ENCODE measurements around the gene MOCS1. TPM values are rescaled to one million over a fixed set of nuclear protein-coding genes. Genes with fewer than 3 reads are reported as not detected.

The MOCS1 gene
- total and polyA plus RNA-seq, 2 donors (not counting 1 experiment from before 2014, with no cell fraction given): 11.6 to 21.8 TPM

DNA sequence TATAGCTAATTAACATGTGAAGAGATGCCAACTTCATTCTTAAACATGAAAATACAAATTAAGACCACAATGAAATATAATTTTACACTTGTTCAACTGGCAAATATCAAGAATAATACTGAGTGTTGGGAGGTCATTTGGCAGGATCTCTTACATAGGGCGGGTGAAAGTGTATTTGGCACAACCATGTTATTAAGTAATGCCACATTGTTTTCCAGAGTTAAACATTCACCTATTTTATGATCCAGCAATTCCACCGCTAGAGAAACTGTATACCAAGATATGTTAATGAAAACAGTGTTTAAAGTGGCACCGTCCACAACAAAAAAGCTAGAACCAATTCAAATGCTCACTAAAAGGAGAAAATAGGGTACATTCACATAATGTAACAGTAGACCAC, 14.1 kb downstream of the MOCS1 start:
- H3K4me2 ChIP-seq (ENCODE audit: extremely low read depth, insufficient read depth, low read length): no peak overlapping the region
- no peak overlapping the region for H3K9ac ChIP-seq (ENCODE audit: insufficient read depth, low read length)
- H2AFZ ChIP-seq (ENCODE audit: low read length): no peak overlapping the region
- no peak overlapping the region for H3K27ac ChIP-seq (ENCODE audit: insufficient read depth, low read length)
- TF ChIP-seq, protein P1, sequence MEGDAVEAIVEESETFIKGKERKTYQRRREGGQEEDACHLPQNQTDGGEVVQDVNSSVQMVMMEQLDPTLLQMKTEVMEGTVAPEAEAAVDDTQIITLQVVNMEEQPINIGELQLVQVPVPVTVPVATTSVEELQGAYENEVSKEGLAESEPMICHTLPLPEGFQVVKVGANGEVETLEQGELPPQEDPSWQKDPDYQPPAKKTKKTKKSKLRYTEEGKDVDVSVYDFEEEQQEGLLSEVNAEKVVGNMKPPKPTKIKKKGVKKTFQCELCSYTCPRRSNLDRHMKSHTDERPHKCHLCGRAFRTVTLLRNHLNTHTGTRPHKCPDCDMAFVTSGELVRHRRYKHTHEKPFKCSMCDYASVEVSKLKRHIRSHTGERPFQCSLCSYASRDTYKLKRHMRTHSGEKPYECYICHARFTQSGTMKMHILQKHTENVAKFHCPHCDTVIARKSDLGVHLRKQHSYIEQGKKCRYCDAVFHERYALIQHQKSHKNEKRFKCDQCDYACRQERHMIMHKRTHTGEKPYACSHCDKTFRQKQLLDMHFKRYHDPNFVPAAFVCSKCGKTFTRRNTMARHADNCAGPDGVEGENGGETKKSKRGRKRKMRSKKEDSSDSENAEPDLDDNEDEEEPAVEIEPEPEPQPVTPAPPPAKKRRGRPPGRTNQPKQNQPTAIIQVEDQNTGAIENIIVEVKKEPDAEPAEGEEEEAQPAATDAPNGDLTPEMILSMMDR (conservative IDR thresholded peaks at IDR 0.05 in 1 of 2, IDR thresholded peaks at IDR 0.05 in 1 of 2; ENCODE audit: low read depth in 1 of 2, low read length in 2 of 2): no peak
- TF ChIP-seq EZH2 (IDR thresholded peaks at IDR 0.05; ENCODE audit: low read length, missing control alignments): no peak
- H3K4me1 ChIP-seq (ENCODE audit: control insufficient read depth, extremely low read depth, insufficient read depth, low read length): no peaks in the 10 kb centered on the region
- no peak overlapping the region for H3K4me3 ChIP-seq (replicated peaks in 1 of 4; ENCODE audit: control extremely low read depth in 1 of 4, insufficient read depth in 1 of 4, low read depth in 3 of 4, low read length in 4 of 4)
- H4K20me1 ChIP-seq (ENCODE audit: control insufficient read depth, extremely low read depth, insufficient read depth, low read length): no peaks in the 10 kb centered on the region
- H3K36me3 ChIP-seq (ENCODE audit: control insufficient read depth, insufficient read depth, low read length): peaks cover 2% of the 10 kb centered on the region
- no peaks in the 10 kb centered on the region for H3K27me3 ChIP-seq (ENCODE audit: control insufficient read depth, insufficient read depth, low read length)
- H3K79me2 ChIP-seq (ENCODE audit: control insufficient read depth, insufficient read depth, low read length): no peaks in the 10 kb centered on the region
- H3K9me3 ChIP-seq (ENCODE audit: control insufficient read depth, insufficient read depth, low read depth, low read length): no peaks in the 10 kb centered on the region
- DNase-seq (ENCODE audit: low read depth in 2 of 2): no peak

DNA sequence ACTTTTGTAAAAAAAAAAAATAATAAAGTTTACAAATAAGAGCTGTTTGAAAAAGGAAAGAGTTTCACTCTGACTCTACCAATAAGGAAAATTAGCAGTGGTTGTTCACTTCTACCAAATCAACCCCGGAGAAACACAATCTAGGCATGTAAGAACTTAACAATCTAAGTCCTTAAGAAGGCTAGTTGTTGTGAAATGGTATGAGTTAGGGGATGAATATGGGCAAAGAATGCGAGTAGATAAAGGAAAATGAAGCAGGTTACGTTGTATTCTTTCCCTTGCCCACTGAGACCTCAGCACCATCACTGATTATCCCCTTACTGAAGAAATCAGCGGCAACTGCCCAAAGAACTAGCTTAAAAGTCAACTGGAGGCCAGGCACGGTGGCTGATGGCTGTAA, 15.4 kb downstream of the MOCS1 start:
- H2AFZ ChIP-seq (ENCODE audit: low read length): no peak overlapping the region
- no peak overlapping the region for H3K4me3 ChIP-seq (replicated peaks in 1 of 4; ENCODE audit: control extremely low read depth in 1 of 4, insufficient read depth in 1 of 4, low read depth in 3 of 4, low read length in 4 of 4)
- no peaks in the 10 kb centered on the region for H3K9me3 ChIP-seq (ENCODE audit: control insufficient read depth, insufficient read depth, low read depth, low read length)
- no peaks in the 10 kb centered on the region for H4K20me1 ChIP-seq (ENCODE audit: control insufficient read depth, extremely low read depth, insufficient read depth, low read length)
- TF ChIP-seq, protein P1 (conservative IDR thresholded peaks at IDR 0.05 in 1 of 2, IDR thresholded peaks at IDR 0.05 in 1 of 2; ENCODE audit: low read depth in 1 of 2, low read length in 2 of 2): no peak
- TF ChIP-seq EZH2 (IDR thresholded peaks at IDR 0.05; ENCODE audit: low read length, missing control alignments): no peak
- H3K4me2 ChIP-seq (ENCODE audit: extremely low read depth, insufficient read depth, low read length): no peak overlapping the region
- H3K27me3 ChIP-seq (ENCODE audit: control insufficient read depth, insufficient read depth, low read length): no peaks in the 10 kb centered on the region
- no peaks in the 10 kb centered on the region for H3K79me2 ChIP-seq (ENCODE audit: control insufficient read depth, insufficient read depth, low read length)
- no peaks in the 10 kb centered on the region for H3K4me1 ChIP-seq (ENCODE audit: control insufficient read depth, extremely low read depth, insufficient read depth, low read length)
- H3K36me3 ChIP-seq (ENCODE audit: control insufficient read depth, insufficient read depth, low read length): peaks cover 4% of the 10 kb centered on the region
- DNase-seq (ENCODE audit: low read depth in 2 of 2): no peak
- no peak overlapping the region for H3K9ac ChIP-seq (ENCODE audit: insufficient read depth, low read length)
- H3K27ac ChIP-seq (ENCODE audit: insufficient read depth, low read length): no peak overlapping the region

DNA sequence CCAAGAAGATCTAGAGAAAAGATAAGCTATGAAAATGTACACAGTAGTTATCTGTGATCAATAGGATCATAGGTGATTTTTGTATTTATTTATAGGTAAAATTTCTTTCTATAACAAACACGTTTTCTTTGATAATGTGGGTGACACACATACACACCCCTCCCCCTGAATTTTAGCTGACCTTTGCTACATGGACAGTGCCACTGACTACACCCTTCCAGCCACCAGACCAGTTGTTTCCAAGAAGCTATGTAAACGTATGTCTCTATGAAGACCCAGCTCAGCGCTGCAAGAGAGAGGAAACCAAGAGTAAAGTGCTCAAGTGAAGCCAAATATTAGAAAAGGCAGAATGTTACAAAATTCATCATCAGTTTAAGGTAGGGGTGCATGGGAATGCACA, 16.3 kb downstream of the MOCS1 start:
- Histone ChIP-seq H3K36me3 (ENCODE audit: control insufficient read depth, insufficient read depth, low read length) (peaks cover 4% of the 10 kb centered on the region), H2AFZ (ENCODE audit: low read length) (no peak overlapping the region), H3K4me1 (ENCODE audit: control insufficient read depth, extremely low read depth, insufficient read depth, low read length) (no peaks in the 10 kb centered on the region), H3K79me2 (ENCODE audit: control insufficient read depth, insufficient read depth, low read length) (no peaks in the 10 kb centered on the region), H3K9ac (ENCODE audit: insufficient read depth, low read length) (no peak overlapping the region), H3K27me3 (ENCODE audit: control insufficient read depth, insufficient read depth, low read length) (no peaks in the 10 kb centered on the region), H3K9me3 (ENCODE audit: control insufficient read depth, insufficient read depth, low read depth, low read length) (no peaks in the 10 kb centered on the region), H3K27ac (ENCODE audit: insufficient read depth, low read length) (no peak overlapping the region), H3K4me2 (ENCODE audit: extremely low read depth, insufficient read depth, low read length) (no peak overlapping the region), H4K20me1 (ENCODE audit: control insufficient read depth, extremely low read depth, insufficient read depth, low read length) (no peaks in the 10 kb centered on the region), H3K4me3 (replicated peaks in 1 of 4; ENCODE audit: control extremely low read depth in 1 of 4, insufficient read depth in 1 of 4, low read depth in 3 of 4, low read length in 4 of 4) (no peak overlapping the region)
- DNase-seq (ENCODE audit: low read depth in 2 of 2): no peak
- TF ChIP-seq, protein P1 (conservative IDR thresholded peaks at IDR 0.05 in 1 of 2, IDR thresholded peaks at IDR 0.05 in 1 of 2; ENCODE audit: low read depth in 1 of 2, low read length in 2 of 2): no peak
- TF ChIP-seq EZH2 (IDR thresholded peaks at IDR 0.05; ENCODE audit: low read length, missing control alignments): no peak
